Measurements from ENCODE around the gene KCNMB1.

KCNMB1 gene

DNA sequence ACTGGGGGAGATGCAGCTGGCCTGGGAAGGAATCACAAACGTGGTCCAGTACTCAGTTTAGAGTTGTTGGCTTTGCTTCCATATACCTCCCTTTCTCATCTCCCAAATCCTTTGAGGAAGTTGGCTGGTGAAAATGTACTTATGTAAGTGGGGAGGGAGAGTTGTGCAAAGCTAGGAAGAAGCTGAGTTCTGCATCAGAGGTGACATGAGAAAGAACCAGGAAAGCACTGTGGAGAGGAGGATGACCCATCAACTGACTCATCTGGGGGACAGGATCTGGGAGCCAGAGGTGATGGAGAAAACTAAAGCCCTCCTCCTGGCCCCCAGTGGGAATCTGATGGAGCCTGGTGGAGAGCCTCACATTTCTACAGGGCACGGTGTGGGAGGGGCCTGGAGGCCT lies 16.2 kb downstream of the KCNMB1 start:
- no peak for DNase-seq

DNA sequence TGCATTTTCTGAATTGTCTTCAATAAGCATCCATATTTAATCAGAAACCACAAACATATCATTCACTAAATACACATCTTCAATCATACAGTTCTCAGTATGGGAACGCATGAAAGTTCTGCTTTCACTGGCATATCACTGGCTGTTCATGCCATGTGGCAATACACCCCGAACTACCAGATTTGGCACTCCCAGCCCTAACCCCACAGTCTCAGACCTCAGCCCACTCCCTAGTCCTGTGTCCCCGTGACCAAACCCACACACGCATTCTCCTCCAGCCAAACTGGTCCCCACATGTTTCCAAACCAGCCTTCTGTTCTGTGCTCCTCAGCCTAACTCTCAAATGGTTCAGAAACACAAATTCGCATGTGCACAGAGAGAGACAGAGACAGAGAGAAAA lies 20.6 kb downstream of the KCNMB1 start:
- no peak for DNase-seq

DNA sequence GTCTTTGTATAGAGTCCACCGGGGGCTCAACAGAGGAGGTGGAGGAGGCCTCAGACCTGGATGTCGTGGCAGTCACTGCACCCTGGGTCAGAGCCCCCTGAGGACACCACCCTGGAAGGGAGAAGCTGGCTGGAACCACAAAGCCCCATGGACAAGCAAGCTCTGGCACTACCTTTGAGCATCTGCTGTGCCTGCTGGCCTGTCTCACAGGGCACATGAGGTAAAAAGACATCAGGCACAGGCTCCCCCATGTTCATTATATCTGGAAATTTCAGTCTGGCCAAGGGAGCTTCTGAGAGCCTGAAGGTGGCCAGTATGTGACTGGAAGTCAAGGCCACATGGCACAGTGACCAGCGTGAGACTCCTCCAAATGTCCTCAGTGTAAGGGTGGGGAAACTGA lies 22.9 kb downstream of the KCNMB1 start:
- DNase-seq = no peak

DNA sequence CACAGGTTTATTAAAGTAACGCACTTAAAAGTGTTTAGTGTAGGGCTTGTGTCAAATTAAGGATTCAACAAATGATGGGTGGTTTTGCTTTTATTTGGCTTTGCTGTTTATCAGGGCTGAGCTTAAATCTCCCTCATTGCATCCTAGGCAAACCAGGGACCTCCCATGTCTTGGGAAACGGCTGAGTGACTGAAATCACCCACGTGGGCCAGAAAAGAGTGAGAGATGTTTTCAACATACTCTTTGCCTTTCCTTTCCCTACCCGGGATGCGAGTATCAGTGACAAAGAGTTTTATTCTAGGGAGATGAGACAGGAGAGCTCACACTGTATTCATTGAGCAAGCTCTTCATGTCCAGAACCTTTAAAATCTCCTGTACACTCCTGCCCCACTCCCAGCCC lies 23.3 kb downstream of the KCNMB1 start:
- no peak for DNase-seq

DNA sequence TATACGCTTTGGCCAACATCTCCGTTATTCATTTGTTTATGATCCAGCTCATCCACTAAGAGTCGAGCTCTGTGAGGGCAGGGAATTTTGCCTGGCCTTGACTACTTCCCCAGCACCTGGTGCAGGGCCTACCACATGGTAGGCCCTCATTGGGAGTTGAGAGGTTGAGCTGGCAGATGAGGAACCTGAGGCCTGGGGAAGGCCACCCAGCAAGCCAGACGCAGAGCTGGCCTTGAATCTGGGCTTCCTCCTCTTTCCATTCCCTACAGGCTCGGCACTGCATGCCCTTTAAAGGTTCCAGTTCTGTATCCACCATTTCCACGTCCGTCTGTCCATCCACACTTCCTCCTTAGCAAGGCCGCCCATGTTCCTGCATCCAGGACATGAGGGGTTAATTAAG lies 24.2 kb downstream of the KCNMB1 start:
- no peak for DNase-seq

DNA sequence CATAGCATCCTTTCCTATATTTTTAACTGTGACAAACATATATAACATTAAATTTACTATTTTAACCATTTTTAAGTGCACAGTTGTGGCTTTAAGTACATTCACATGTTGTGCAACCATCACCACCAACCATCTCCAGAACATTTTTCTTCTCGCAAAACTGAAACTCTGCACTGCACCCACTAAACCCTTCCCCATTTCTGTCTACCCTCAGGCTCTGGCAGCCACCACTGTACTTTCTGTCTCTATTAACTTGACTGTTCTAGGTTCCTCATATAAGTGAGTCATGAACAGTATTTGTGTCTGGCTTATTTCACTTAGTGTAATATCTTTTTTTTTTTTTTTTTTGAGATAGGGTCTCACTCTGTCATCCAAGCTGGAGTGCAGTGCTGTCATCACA lies 25.5 kb downstream of the KCNMB1 start:
- no peak for DNase-seq

DNA sequence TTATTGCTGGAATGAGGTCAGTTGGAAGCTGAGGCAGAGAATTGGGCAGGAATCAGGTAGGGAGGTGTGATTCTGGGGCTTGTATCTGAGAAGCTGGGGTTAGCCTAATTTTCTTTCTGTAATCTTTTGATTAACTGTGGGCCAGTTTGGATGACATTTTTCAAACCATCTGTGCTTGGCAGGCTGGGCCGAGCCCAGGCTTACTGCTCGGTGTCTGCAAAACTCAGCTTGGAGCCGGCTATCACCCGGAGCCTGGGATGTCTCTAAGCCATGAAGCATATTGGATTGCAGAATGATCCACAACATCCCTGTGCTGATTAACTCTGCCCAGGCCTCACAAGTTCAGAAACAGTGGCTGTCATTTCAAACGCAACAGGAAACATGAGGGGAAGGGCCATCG lies 26.5 kb downstream of the KCNMB1 start:
- no peak for DNase-seq

DNA sequence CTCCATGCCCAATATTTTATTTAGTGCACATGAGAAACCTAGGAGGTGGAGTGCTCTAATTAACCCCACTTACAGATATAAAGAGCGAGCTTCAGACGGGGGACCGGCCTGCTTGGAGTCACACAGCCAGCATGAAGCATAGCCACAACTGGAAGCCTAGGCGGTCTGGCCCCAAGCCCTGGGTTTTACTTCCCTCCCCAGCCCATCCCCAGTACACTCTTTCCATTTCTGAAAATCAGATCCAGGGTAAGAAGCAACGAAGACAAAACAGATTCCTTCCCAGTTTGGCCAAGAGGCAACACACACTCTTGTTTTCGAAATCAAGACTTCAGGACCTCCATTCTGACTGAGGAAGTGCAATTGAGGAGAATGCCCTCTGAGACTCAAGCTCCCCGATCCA lies 27.1 kb downstream of the KCNMB1 start:
- DNase-seq = no peak

DNA sequence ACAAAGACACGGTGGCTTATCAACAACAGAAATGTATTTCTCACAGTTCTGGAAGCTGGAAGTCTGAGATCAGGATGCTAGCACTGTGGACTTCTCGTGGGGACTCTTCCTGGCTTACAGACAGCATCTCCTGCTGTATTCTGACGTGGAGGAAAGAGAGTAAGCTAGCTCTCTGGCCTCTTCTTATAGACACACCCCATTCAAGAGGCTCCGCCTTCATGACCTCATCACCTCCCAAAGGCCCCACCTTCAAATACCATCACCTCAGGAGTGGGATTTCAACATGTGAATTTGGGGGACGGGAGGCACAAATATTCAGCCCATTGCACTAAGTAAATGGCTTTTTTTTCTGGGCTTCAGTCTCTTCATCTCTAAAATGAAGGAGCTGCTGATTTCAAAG lies 27.6 kb downstream of the KCNMB1 start:
- DNase-seq = no peak

DNA sequence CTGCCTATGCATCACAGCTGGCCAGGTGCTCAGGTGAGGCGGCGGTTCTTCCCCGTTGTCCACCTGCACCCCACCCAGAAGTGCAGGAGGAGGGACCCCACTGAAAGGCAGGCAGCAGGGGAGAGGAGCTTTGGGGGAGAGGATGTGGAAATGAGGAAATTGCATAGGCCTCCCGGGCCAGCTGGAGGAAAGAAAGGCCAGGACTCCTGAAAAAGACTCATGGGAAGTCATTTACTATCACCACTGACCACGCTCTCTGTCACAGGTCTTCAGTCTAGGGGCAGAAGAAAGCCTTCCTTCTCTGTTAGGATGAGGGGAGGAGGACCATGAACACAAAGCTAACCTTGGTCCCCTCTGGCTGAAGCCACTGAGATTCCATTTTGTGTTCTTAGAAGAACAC lies 28.1 kb downstream of the KCNMB1 start:
- no peak for DNase-seq

DNA sequence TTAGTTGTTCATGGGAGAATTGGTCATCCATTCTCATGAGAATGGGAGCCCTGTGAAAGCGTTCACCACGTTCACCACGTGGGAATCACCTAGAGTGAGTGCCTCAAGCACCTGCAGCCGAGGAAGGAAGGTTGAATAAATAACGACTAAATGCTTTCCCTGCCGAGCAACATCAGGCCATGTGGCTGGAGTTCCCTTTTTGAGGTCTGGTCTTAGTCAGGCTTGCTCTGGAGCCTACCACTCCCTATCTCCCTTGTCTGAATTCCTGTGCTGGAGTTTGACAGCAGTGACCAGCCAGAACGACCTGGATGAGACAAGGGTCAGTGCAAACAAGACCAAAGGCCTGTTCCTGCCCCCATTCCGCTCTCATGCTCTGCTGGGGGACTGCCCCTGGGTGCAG lies 28.5 kb downstream of the KCNMB1 start:
- no peak for DNase-seq

DNA sequence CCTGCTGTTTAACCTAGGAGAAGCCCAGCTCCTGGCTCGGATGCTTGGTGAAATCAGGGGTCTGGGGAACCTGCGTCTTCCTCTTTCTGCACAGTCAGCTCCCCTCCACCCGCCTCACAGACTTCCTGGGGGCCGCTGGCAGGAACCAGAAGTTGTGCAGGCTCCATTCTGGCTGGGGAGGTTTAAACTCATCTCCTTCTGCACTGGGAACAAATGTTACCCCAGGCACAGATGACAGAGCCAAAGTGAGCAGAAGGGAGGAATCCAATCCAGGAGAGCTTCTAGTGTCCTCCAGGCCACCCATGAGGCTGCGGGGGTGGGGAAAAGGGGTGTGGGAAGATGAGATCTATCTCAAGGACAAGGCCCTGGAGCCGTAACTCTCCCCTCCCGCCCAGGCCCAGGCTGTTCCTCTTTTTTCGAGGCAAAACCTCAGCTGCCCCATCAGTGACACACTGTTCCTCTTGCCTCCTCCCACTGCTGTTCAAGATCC lies 31.2 kb downstream of the KCNMB1 start:
- no peak for DNase-seq

DNA sequence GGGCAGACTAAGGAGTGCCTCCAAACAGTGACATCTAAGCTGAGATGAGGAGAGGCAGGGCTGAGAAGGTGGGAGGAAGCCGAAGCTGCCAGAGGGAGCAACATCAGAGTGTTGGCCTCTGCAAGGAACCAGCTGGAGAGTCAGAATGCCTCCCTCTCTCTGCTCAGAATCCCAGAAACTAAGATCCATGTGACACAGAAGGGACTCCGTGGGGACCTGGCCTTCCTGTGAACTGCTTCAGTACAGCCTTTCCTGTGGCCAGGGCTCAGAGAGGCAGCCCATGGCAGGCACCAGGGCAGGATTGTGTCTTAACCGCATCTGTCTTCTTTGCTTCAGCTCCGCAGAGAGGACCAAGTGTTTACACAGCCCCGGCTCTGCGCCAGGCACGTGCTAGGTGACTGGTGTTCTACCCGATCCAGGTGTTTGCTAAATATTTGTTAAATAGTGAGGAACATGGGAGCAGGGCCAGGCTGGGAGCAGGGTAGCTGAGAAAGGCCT lies 33.5 kb downstream of the KCNMB1 start:
- DNase-seq = no peak

DNA sequence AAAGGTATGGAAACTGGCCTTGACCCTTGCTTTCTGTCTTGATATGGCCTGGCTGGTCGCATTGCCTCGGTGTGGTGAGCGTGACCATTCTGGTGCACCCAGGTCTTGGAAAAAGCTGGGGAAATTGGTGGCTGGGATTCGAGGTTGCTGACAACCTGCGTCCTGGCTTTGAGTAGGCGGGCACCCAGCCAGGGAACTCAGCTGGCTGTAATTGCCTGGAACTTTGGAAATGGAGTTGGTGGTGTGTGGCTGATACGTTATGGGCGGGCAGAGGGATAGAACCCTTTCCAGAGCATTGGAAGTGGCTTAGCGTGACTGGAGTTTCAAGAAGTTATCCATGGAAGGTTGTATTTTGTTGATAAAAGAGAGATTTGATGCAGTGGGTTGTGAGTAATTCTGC lies 35.2 kb downstream of the KCNMB1 start:
- DNase-seq = no peak

DNA sequence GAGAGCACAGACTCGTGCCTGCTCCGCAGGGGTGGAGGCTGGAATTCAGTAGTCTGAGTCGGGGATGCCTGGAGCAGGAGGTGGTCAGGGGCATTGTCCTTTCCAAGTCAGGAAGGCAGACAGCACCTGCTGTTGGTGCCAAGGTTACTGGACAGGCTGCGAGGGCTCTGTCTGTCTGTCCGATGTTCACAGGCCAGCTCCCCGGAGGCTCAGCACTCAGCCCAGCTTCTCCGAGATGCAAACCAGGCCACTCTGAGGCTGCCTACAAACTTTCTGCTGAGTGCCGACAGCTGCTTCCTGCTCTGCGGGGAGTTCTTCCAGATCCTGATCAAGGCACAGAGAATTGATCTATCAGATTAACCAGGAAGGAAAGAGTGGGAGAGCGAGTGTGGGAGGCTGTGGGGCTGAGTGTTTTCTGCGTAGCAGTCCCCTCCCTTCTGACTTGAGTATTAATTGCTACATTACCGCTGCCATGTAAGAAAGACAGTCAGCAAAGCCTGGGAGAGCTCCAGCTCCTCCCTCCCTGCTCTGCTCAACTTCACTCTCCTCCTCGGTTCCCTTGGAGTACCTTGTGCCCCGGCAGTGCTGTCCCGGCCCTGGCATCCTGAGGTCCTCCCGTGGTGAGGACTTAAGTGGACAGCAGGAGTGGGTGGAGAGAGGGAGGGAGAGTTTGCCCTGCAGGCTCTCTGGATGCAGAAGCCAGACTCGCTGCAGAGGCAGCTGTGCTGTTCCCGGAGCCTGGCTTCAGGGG lies 36.0 kb downstream of the KCNMB1 start:
- no peak for DNase-seq

DNA sequence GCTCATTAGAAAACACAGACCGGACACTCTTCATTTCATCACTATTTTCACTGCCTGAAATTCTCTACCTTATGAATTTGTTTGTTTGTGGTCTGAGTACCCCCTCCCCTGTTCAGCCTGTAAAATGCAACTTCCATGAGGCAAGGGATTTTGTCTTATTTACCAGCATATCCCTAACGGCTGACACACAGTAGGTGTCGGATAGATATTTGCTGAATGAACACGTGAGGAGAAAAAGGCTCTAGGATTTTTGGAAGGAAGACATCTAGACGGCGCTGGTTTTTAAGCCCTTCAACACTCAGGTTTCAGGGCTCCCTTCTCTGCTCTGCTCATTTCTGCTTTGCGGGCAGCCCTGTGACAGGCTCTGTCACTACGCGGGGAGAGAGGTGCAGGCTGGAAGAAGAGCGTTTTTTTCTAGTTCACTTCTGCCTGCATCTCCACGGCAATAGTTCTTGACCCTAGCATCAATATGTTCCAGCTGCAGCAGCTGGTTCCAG lies 41.0 kb downstream of the KCNMB1 start:
- no peak for DNase-seq

DNA sequence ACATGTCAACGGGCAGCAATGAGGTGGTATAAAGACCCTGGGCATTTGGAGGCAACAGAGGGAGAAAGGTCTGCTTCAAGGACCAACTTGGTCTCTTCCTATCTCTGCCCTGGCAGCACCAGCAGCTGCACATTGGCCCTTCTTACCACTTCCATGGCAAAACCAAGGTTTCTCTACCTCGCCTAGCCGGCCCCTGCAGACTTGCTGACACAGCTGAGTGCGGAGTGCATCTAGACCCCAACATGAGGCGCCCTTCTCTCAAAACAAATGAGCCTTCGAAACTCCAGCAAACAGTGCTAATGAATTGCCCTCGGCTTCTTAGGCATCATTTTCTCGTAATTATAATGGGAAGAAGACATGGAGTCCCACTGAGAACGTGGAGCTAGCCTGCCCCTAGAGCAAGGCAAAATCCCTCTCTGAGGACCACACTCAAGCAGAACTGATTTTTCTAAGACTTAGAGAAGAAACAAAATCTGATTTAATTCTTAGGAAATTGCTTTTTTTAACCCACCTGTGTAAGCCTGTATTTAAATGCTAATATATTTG lies 42.1 kb downstream of the KCNMB1 start:
- no peak for DNase-seq

DNA sequence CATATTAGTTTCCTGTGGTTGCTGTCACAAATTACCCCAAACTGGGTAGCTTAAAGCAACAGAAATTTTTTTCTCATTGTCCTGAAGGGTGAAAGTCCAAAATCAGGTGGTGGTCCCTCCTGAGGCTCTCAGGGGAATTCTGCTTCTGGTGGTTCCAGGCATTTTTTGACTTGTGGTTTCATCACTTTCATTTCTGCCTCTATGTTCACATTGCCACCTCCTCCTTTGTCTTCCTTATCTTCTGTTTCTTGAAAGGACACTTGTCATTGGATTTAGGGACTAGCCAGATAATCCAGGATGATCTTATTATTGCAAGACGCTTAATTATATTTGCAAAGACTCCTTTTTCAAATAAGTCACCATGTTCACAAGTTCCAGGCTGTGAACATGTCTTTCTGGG lies 43.2 kb downstream of the KCNMB1 start:
- no peak for DNase-seq

DNA sequence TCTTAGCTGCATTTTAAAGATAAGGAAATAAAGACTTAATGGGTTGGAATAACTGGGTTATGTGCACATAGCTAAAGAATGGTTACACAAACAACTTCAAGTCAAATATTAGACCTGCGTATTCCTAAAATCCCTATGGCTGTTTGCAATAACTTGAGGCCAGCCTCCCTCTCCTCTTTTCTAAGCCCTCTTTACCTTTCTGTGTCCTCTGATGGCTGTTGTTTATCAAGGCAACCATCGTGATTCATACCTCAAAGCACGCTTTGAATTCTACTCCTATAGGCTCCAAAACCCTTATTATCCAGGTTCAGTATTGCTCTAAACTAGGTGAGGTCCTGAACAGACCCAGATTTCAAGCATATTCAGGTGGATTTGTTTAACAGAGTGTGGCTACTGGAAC lies 46.0 kb downstream of the KCNMB1 start:
- DNase-seq = no peak

DNA sequence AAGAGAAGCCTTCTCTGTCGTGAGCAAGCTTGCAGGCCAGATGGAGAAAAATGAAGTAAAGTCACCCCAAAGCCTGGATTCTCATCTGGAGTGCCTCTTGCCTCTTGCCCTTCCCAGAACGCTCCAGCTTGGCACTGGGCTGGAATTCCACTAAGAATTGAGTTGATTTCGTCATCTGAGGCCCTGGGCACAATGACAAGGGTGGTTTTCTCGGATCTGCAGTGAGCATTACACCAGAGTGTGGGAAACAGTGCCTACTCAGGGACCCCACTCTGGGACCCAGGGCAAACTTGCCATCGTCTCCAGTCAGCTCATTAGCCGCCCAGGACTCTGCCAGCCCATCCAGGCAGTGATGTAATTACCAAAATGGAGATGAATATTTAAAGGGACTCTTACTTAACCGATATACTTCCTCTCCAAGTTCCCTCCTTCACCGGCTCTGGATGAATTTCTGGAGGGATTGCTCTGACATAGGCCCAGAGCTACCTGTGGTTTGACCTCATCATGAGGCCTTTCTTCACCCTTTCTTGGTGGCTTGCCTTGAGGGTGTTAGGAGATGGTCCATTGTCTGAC lies 46.9 kb downstream of the KCNMB1 start:
- no peak for DNase-seq

DNA sequence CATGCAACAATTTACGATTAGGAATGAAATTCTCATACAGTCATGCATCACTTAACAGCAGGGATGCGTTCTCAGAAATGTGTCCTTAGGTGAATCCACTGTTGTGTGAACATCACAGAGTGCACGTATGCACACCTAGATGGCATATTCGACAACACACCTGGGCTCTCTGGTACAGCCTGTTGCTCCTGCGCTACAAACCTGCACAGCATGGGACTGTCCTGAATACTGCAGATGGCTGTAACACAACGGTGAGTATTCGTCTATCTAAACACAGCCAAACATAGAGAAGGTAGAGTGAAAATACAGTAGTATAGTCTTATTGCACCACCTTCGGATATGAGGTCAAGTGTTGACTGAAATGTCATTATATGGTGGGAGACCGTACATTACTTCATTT lies 47.6 kb downstream of the KCNMB1 start:
- no peak for DNase-seq

DNA sequence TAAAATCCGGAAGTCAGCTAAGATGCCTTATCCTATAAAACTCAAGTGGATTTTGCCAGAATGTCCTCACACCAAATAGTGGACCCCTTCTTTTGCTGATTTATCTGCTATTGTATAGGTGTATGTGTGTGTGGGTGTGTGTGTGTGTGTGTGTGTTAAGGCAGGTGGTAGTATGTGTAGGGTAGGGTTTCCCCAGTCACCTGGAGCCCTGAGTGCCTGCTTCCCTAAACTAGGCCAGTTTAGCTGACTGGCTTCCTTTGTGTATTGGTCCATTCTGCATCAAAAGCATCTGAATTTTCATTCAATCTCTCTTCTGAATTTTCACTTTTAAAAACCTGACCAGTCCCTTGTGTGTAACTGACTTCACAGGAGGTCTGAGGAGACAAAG lies 49.4 kb downstream of the KCNMB1 start:
- DNase-seq = no peak

DNA sequence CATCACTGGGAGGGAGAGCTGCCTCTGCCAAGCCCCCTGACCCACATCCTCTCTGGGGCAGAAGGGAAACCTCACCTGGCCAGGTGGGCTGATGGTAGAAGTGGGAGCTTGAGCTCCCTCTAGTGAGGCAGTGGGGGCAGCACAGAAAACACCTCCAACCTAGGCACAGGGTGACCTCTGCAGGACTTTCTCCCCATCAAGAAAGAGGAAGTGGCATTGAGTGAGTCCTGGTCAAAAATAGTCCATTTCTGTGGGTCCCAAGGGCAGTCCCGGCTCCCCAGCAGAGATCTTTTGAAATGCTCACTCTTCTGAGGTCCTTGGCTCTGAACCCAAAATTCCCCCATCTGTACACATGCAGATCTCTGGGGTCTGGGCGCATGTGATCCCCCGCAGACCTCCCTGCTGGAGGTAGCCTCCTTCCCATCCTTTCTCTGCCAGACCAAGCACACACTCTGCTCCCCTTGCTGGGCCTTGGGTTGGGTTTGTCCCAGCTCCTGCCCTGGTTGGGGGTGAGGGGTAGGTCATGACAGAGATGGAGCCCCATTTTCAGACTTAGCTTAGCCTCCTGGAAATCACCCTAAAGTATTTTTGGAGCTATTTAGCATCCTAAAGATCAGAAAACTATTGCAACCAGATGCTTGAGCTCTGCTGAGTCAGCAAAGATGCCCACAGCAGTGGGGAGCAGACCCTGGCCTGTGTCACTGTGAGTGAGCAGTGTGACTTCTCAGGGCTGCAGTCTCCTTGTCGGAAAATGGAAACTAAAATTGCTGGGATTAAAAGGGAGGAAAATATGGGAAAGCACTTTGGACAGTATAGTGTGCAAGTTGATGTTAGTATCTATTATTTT lies 50.0 kb downstream of the KCNMB1 start:
- DNase-seq = peak; percentile 43

Data from stimulated activated naive CD4-positive, alpha-beta T cell treated with Interleukin-2 at 50 U/mL for 16 hours (primary cell).